ENCODE data around the gene GTPBP1. TPM values are rescaled to one million over a fixed set of nuclear protein-coding genes. Genes with fewer than 3 reads are reported as not detected.

Gene GTPBP1
- total and polyA plus RNA-seq, 2 of the 13 experiments (the other 11 are each of a cell fraction or from before 2014, with no cell fraction given): 22.3 to 27.0 TPM

GRCh38 chr22:38755155-38755910, 49.6 kb downstream of the GTPBP1 start (continued):
- TF ChIP-seq, protein P1, sequence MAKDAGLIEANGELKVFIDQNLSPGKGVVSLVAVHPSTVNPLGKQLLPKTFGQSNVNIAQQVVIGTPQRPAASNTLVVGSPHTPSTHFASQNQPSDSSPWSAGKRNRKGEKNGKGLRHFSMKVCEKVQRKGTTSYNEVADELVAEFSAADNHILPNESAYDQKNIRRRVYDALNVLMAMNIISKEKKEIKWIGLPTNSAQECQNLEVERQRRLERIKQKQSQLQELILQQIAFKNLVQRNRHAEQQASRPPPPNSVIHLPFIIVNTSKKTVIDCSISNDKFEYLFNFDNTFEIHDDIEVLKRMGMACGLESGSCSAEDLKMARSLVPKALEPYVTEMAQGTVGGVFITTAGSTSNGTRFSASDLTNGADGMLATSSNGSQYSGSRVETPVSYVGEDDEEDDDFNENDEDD (CRISPR knock-in tag; IDR thresholded peaks at IDR 0.05; ENCODE audit: borderline replicate concordance): peak; percentile 72; the same call in 1 of the 2 replicates
- TF ChIP-seq, protein P2, sequence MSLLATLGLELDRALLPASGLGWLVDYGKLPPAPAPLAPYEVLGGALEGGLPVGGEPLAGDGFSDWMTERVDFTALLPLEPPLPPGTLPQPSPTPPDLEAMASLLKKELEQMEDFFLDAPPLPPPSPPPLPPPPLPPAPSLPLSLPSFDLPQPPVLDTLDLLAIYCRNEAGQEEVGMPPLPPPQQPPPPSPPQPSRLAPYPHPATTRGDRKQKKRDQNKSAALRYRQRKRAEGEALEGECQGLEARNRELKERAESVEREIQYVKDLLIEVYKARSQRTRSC (CRISPR knock-in tag; IDR thresholded peaks at IDR 0.05; ENCODE audit: low read depth): no peak
- no peak for TF ChIP-seq CBX2 (IDR thresholded peaks at IDR 0.05; ENCODE audit: low read depth, low read length)
- TF ChIP-seq CBX2 (CRISPR knock-in tag; IDR thresholded peaks at IDR 0.05; ENCODE audit: low read depth): no peak
- TF ChIP-seq NR2F6 (IDR thresholded peaks at IDR 0.05): no peak
- peak; percentile 87 for TF ChIP-seq NR2F6 (CRISPR knock-in tag; IDR thresholded peaks at IDR 0.05)
- peak; percentile 59; the same call in 1 of the 2 replicates for TF ChIP-seq DMAP1 (CRISPR knock-in tag; IDR thresholded peaks at IDR 0.05)
- no peak for TF ChIP-seq ZNF335 (CRISPR knock-in tag; IDR thresholded peaks at IDR 0.05)
- TF ChIP-seq, protein P3, sequence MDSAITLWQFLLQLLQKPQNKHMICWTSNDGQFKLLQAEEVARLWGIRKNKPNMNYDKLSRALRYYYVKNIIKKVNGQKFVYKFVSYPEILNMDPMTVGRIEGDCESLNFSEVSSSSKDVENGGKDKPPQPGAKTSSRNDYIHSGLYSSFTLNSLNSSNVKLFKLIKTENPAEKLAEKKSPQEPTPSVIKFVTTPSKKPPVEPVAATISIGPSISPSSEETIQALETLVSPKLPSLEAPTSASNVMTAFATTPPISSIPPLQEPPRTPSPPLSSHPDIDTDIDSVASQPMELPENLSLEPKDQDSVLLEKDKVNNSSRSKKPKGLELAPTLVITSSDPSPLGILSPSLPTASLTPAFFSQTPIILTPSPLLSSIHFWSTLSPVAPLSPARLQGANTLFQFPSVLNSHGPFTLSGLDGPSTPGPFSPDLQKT (CRISPR knock-in tag; IDR thresholded peaks at IDR 0.05; ENCODE audit: borderline replicate concordance): no peak
- peak; percentile 4; the same call in 1 of the 2 replicates for TF ChIP-seq ZNF329 (CRISPR knock-in tag; IDR thresholded peaks at IDR 0.05; ENCODE audit: low read depth)
- TF ChIP-seq ZNF264 (CRISPR knock-in tag; IDR thresholded peaks at IDR 0.05): no peak
- TF ChIP-seq KDM4B (CRISPR knock-in tag; IDR thresholded peaks at IDR 0.05): no peak
- peak; percentile 45 for TF ChIP-seq SRSF1 (optimal IDR thresholded peaks at IDR 0.05; ENCODE audit: low read depth, low read length)
- no peak for TF ChIP-seq TBX3 (IDR thresholded peaks at IDR 0.05; ENCODE audit: borderline replicate concordance)
- TF ChIP-seq ZMAT3 (CRISPR knock-in tag; conservative IDR thresholded peaks at IDR 0.05): peak; percentile 32; the same call in 1 of the 2 replicates
- TF ChIP-seq MTF2 (CRISPR knock-in tag; IDR thresholded peaks at IDR 0.05; ENCODE audit: borderline replicate concordance): no peak
- peak; percentile 77; the same call in 1 of the 2 replicates for TF ChIP-seq HES4 (CRISPR knock-in tag; IDR thresholded peaks at IDR 0.05; ENCODE audit: borderline replicate concordance)
- no peak; the same call in 1 of the 2 replicates for TF ChIP-seq IRF9 (CRISPR knock-in tag; IDR thresholded peaks at IDR 0.05; ENCODE audit: borderline replicate concordance)
- no peak for TF ChIP-seq ZNF496 (CRISPR knock-in tag; IDR thresholded peaks at IDR 0.05; ENCODE audit: insufficient replicate concordance)
- TF ChIP-seq ZIK1 (CRISPR knock-in tag; IDR thresholded peaks at IDR 0.05; ENCODE audit: borderline replicate concordance, low read depth): no peak
- TF ChIP-seq YEATS4 (CRISPR knock-in tag; IDR thresholded peaks at IDR 0.05; ENCODE audit: borderline replicate concordance): peak; percentile 70; the same call in 1 of the 2 replicates
- TF ChIP-seq TBP (CRISPR knock-in tag; IDR thresholded peaks at IDR 0.05): no peak
- TF ChIP-seq ZNF550 (CRISPR knock-in tag; IDR thresholded peaks at IDR 0.05; ENCODE audit: borderline replicate concordance): 0 out of 2 replicates have a peak, but pooled peaks have one; percentile 57
- no peak for TF ChIP-seq ZNF850 (CRISPR knock-in tag; conservative IDR thresholded peaks at IDR 0.05)
- TF ChIP-seq ELF1 (CRISPR knock-in tag; IDR thresholded peaks at IDR 0.05): peak; percentile 22; the same call in 1 of the 2 replicates
- TF ChIP-seq FIP1L1 (IDR thresholded peaks at IDR 0.05; ENCODE audit: borderline replicate concordance, insufficient read depth, low read depth, low read length): no peak
- TF ChIP-seq EEA1 (CRISPR knock-in tag; IDR thresholded peaks at IDR 0.05; ENCODE audit: borderline replicate concordance): 0 out of 2 replicates have a peak, but pooled peaks have one; percentile 63
